ENCODE data around the gene STRA6.

Gene STRA6

DNA sequence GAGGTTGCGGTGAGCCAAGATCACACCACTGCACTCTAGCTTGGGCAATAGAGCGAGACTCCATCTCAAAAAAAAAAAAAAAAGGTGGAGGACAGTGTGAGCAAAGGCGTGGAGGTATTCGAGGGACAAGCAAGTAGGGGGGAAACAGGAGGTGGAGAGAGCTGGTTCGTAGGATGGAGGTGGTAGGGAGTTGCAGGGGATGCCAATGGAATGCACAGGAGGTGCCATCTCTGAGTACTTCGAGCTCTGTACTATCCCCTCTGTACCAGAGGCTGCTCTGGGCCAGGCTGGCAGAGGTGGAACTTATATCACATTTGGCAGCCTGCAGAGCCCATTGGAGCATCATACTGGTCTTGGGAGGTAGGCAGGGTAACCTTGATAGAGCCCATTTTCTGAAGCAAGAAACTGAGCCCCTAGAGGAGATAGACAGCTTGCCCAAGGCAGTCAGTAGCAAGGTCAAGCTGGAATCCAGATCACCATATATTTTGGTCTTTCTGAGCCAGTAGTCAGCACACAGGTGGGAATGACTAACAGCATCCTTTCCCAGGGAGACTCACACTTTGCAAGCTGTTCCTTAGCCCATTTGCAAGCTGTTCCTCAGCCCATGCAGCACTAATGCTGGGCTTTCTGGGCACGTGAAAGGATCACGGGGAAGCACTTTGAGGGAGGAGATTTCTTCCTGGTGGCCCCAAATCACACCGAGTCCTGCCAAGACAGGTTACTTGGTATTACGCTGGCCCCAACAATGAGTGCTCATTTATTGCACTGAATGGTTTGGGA, 24.4 kb upstream of the STRA6 start:
- DNase-seq: no peak

- DNase-seq: no peak
Measured at GRCh38 chr15:74225928-74226327, 23.3 kb upstream of the STRA6 start.

GRCh38 chr15:74222240-74223119, 19.9 kb upstream of the STRA6 start:
- DNase-seq: no peak

DNA sequence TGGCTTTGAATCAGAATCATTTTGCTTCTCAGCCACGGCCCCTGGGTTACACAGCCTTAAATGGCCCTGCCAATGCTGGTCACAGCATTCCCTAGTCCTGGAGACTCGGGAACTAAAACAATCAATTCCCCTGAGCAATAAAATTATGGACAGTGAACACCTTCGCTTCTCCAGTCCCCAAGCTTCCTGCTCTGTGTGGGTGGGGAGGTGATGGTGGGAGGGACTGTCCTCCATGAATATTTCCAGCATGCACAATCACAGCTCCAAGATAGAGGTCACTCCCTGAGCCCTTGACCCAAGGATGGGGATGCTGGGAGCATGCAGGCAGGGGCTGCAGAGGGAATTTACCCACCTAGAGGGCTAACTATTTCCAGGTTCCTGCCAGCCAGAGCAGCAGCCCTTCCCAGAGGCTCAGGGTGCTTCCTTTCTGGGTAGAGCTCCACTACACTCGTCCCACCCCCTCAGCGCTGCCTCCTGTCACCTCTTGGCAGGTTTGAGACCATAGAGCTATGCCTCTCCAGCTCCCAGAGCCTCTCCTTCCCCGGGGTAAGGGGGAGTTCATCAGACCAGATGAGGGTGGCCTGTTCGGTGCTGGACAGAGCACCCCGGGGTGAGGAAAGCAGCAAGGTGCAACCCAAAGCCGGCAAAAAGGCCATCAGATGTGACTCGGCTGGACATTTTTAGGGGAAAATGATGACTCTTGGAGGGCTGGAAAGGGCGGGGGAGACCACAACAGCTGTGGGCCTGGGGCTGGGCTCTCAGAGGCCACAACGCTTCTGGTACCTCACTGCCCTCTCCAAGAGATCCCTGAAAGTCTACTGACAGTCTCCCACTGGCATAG, 19.0 kb upstream of the STRA6 start:
- DNase-seq: no peak

- DNase-seq: no peak
Measured at GRCh38 chr15:74220475-74221248, 18.1 kb upstream of the STRA6 start.

DNA sequence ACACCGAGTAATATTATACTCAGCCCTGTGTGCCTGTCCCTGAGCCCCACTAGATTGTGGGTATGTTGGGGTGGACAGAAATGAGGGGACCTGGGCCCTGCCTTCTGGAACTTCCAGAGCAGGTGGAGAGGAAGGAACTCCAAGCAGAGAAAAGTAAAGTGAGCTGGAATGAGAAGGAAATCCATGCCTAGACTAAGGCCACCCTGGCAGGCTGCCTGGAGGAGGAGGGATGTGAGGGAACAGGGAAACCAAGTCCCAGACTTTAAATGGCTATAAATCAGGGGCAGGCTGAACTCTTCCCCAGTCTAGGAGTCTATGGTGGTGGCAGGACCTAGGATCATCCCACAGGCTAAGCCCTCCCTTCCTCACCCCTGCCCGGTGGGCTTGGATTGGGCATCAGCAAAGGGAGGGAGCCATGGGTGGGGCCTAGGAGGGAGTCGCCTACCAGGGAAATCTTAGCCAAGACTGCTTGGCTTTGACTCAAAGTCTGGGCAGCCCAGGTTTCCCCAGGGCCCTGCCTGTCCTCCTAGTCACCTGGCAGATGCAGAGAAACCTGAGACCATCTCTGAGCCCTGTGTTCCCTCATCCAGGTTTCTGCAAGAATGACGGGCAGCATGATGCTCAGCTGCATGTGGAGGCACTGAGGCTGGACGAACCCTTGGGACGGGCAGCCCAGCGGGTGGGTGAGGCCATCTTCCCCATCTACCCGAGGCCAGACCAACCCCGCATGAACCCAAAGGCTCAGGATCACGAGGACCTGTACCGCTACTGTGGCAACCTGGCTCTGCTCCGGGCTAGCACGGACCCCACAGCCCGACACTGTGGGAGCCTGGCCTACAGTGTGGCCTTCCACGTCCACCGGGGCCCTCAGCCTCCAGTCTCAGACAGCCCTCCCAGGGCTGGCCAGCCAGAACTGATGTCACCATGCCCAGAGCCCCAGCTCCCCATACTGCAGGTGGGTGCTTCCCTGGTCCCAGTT, 15.6 kb upstream of the STRA6 start:
- no peak for DNase-seq

GRCh38 chr15:74216949-74217348, 14.4 kb upstream of the STRA6 start:
- DNase-seq: no peak

DNA sequence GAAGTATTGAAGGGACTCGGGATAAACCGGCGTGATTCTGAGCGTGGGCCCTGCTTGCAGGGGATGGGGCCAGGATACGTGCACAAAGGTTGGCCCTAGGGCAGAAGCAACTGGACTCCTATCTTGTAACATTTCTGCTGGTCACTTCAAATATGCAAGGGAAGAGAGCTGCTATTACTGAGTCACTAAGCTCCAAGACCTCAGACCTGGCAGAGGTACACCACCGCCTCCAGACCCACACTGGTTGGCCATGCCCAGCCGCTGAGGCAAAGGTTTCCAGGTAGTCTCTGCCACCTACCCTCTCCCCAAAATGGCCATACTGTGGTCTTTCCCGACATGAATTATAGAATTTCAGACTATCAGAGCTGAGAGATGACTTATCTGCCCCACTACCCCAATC, 13.4 kb upstream of the STRA6 start:
- no peak for DNase-seq

DNA sequence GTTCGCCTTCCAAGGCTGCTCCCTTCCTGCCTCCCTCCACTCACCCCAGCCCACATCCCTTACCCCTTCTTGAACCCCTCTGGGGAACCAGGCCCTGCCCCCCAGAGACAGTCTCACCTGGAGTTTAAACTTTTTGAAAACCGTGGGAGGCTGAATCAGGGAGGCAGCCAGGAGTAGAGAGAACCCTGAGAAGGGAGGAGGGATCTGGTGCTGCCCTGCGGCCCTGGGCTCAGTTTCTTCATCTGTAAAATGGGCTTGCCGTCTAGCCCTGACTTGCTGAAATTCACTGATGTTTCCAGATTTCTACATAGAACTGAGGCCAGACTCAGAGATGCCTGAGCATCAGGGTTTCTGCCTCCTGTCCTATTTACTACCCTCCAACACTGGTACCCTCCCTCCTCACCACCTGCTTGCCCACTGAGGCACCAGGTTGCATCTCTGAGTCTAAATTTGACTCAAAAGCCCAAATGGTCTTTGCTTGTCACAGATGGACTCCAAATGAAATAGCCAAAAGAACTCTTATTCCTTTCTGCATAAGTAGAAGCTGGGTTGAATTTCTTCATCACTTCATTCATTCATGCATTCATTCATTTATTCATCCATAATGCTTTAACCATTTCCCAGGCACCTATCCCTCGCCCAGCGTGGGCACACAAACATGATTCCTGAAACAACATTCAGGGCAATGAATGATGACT, 11.9 kb upstream of the STRA6 start:
- no peak for DNase-seq

DNA sequence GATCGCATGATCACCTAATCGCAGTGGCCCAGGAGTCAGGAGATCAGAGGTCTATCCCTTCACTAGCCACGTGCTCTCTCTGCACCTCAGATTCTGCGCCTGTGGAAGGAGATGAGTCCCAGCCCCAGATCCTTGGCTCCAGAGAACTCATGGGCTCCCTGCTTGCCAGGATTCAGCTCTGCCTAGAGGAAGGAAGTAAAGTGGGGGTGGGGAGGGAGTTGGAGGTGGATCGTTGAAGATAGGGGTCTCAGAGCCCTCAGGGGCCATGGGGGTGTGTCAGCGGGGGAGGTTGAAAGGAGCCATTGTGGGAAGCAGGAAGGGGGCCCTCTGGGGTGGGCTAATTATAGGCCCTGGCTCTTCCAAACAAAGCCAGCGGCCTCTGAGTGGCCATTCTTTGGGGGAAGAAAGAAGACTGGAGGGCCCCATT, 11.3 kb upstream of the STRA6 start:
- DNase-seq: no peak

DNA sequence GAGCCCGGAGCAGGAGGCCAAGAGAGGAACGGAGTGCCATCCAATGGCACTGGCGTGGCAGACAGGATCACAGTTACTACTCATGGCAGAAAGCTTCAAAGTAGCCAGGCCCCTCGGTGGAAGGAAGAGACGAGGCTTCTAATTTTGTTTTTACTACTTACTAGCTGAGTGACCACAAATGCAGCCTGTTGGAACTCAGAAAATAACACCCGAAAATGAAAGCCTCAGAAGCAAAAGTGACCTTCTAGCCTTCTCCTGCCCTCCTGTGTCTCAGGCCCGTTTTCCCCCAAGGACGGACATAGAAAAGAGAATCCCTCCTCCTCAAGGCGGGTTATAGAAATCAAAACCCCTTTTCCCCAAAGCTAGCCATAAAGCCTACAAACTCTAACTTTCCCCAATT, 9.9 kb upstream of the STRA6 start:
- DNase-seq: no peak

- DNase-seq: no peak
Measured at GRCh38 chr15:74211656-74212055, 9.1 kb upstream of the STRA6 start.

DNA sequence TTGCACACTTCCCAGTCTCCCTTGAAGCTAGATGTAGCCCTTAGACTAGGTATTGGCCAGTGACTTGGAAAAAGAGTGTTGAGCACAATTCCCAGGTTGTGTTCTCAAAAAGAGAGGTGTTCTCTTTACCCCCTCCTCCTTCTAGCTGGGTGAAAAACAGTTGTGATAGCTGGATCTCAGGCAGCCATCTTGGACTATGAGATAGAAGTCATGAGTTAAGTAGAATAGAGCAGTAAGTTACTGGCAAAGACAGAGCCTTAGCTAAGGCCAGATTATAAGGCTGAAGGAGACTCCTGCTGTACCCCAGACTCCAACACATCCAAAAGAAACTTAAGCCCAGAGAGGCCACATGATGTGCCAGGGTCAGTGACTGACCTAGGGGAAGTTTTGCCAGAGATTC, 8.1 kb upstream of the STRA6 start:
- DNase-seq: no peak

DNA sequence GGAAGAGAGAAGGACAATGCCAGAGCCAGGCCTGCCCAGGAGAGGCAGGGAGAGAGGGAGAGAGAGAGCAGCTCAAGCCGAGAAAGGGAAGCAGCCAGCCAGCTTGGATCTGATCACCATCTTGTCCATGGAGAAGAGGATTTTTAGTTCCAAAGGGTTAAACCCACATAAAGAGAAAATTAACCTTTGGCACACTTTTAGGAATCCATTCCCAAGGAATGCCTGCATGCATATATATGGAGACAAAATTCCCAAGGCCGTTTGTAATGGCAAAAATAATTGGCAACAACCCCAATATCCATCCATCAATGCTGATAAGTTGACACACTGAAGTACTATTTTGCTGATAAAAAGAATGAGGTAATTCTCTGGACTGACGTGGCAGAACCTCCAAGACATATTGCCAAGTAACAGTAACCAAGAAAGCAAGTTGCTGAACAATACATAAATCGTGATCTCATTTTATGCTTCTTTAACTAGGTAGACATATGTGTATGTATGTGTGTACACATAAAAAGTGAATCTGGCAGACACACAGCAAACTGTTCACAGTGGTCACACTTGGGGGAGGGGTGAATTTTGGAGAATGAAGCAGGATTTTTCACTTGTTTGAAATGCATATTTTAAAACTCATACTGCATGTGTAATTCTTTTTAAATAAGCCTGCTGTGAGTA, 7.5 kb upstream of the STRA6 start:
- DNase-seq: no peak

- no peak for DNase-seq
Measured at GRCh38 chr15:74209560-74209958, 7.0 kb upstream of the STRA6 start.

- DNase-seq: peak; percentile 65
Measured at GRCh38 chr15:74208901-74209559, 6.4 kb upstream of the STRA6 start.

DNA sequence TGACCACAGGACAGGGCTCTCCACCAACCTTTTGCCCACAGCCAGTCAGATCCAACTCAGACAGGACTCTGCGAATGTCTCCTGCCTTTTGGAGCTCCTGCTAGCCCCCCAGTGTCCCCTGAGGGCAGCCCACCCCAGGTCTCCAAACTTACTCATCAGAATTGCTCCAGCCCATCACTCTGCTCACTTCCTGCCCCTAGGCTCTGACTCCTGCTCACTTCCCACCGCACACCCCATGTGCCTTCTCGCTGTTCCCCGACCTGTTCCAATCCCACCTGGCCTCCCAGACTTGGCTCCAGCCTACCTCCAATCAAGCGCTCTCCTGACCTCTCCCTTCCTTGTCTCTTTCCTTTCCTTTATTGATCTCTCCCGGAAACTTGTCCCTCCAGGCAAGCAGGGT, 5.9 kb upstream of the STRA6 start:
- no peak for DNase-seq

DNA sequence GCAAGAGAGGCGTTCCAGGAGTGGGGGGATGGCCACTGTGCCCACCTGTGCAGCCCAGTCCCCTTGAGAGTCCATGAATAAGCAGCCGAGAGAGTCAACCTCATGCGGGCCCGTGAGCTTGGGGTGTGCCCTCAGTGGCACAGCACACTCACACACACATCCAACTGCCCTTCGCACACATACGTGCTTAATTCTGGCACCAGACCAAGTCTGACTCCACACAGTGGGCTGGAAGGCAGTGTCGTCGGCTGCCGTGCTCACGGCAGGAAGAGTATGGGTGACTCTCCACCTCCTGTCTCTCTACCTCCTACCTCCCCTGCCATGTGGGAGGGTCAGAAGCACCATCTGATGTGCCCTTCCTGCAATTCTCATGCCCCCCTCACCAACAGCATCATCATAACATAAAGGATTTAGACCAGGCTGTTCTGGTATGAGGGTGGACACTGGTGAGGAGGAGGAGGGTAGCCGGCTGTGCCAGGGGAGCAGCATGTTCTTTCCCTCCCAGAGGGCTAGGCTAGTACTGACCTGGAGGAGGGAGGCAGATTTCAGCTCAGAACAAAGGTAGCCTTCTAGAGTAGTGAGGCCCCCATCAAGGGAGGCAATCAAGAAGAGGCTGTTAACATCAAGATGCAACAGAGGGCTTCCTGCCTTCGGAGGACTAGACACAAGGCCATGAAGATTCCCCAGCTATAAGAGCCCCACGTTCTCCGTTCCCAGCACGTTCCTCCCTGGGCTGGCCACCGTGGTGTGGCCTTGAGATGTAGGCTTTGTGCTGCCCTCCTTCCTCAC, 5.3 kb upstream of the STRA6 start:
- no peak for DNase-seq
